ENCODE results near the gene AGPAT4.
"Not testable (repeated sequence)": the region's sequence is repeated elsewhere in the genome, so short reads cannot be mapped to it uniquely, and the experiment has no call there.

The AGPAT4 gene

GRCh38 chr6:161189891-161190290 lies 84.0 kb downstream of the AGPAT4 start:
- H3K4me1 ChIP-seq: no peaks in the 10 kb centered on the region
- no peaks in the 10 kb centered on the region for H3K36me3 ChIP-seq
- no peak overlapping the region for H3K4me3 ChIP-seq
- no peak overlapping the region for H3K27ac ChIP-seq
- no peaks in the 10 kb centered on the region for H3K27me3 ChIP-seq
- TF ChIP-seq, protein P1, sequence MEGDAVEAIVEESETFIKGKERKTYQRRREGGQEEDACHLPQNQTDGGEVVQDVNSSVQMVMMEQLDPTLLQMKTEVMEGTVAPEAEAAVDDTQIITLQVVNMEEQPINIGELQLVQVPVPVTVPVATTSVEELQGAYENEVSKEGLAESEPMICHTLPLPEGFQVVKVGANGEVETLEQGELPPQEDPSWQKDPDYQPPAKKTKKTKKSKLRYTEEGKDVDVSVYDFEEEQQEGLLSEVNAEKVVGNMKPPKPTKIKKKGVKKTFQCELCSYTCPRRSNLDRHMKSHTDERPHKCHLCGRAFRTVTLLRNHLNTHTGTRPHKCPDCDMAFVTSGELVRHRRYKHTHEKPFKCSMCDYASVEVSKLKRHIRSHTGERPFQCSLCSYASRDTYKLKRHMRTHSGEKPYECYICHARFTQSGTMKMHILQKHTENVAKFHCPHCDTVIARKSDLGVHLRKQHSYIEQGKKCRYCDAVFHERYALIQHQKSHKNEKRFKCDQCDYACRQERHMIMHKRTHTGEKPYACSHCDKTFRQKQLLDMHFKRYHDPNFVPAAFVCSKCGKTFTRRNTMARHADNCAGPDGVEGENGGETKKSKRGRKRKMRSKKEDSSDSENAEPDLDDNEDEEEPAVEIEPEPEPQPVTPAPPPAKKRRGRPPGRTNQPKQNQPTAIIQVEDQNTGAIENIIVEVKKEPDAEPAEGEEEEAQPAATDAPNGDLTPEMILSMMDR (IDR thresholded peaks at IDR 0.05): no peak
- DNase-seq: no peak
- H3K9me3 ChIP-seq: peaks cover 0 to 9% (median 5%) of the 10 kb centered on the region in 3 donors
- intact Hi-C loops (cut with DNase I; ENCODE audit: low total_unique reads): no loop called here

DNA sequence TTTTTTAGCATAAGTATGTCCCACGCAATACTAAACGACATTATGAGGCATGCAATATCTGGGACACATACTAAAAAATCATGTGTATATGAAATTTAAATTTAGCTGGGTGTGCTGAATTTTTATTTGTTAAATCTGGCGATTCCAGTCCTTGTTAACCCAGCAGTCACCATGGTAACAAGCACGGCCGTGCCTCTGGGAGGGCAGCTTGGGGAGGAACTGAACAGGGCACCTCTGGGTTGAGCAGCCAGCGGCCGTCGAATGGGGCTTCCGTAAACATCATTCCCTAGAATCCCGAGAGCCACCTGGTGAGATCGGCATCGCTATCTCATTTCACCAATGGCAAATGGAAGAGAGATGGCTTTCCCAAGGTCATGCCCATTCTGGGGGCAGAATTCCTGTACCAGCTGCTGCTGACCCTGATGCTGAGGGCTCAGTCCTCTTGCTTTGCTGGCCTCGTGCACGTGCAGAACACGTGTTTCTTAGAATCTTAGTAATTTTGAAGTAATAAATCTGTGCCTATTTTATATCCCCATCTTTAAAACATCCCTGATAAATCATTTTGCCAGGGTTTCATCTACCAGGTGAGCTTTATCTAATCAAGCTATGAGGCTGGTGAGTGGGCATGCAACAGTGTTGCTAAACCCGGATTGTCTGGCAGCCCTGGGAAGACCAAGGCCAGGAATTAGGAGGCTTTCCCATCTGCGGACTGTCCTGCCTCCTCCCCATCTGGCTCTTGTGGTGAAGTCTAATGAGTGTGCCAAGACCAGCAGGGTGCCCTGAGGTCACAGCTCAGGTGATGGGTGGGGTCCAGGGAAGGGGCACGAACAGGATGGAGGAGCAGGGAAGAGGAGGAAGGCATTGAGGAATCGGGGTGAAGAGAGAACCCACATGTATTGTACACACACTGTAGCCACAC lies 85.1 kb downstream of the AGPAT4 start:
- intact Hi-C loops (cut with DNase I; ENCODE audit: low total_unique reads): no loop called here
- no peak for DNase-seq

GRCh38 chr6:161186173-161186769 lies 87.6 kb downstream of the AGPAT4 start:
- Histone ChIP-seq H3K4me1 (no peaks in the 10 kb centered on the region), H3K27me3 (no peaks in the 10 kb centered on the region), H3K27ac (no peak overlapping the region), H3K36me3 (no peaks in the 10 kb centered on the region), H3K9me3 (no peaks in the 10 kb centered on the region), H3K4me3 (no peak overlapping the region)
- intact Hi-C loops (cut with DNase I; ENCODE audit: low total_unique reads): no loop called here
- DNase-seq: peak; percentile 55 to 70
- TF ChIP-seq, protein P1 (IDR thresholded peaks at IDR 0.05): no peak

More for the DNA sequence above, 85.1 kb downstream of the AGPAT4 start:
- TF ChIP-seq, protein P1 (IDR thresholded peaks at IDR 0.05): no peak
- Histone ChIP-seq H3K9me3 (peaks cover 0 to 9% (median 5%) of the 10 kb centered on the region in 3 donors), H3K4me1 (no peaks in the 10 kb centered on the region), H3K27me3 (no peaks in the 10 kb centered on the region), H3K27ac (no peak overlapping the region), H3K4me3 (no peak overlapping the region), H3K36me3 (no peaks in the 10 kb centered on the region)

- intact Hi-C loops (cut with DNase I; ENCODE audit: low total_unique reads): no loop called here
- Histone ChIP-seq H3K27me3 (no peaks in the 10 kb centered on the region), H3K4me1 (no peaks in the 10 kb centered on the region), H3K27ac (no peak overlapping the region), H3K4me3 (no peak overlapping the region), H3K9me3 (no peaks in the 10 kb centered on the region), H3K36me3 (peaks cover 0 to 15% (median 9%) of the 10 kb centered on the region in 3 donors)
- DNase-seq: no peak
- TF ChIP-seq, protein P1 (IDR thresholded peaks at IDR 0.05): no peak
Observed at GRCh38 chr6:161181121-161181520, 92.7 kb downstream of the AGPAT4 start.

DNA sequence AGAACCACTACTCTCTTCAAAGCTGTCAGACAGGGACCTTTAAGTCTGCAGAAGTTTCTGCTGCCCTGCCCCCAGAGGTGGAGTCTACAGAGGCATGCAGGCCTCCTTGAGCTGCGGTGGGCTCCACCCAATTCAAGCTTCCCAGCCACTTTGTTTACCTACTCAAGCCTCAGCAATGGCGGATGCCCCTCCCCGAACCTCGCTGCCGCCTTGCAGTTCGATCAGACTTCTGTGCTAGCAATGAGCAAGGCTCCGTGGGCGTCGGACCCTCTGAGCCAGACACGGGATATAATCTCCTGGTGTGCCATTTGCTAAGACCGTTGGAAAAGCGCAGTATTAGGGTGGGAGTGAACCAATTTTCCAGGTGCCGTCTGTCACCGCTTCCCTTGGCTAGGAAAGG lies 95.7 kb downstream of the AGPAT4 start:
- H3K4me3 ChIP-seq; DNase-seq; H3K4me1 ChIP-seq; intact Hi-C loops (cut with DNase I; ENCODE audit: low total_unique reads); H3K27me3 ChIP-seq; H3K27ac ChIP-seq; H3K9me3 ChIP-seq: not testable (repeated sequence)
- peaks cover 0 to 15% (median 9%) of the 10 kb centered on the region in 3 donors for H3K36me3 ChIP-seq

DNA sequence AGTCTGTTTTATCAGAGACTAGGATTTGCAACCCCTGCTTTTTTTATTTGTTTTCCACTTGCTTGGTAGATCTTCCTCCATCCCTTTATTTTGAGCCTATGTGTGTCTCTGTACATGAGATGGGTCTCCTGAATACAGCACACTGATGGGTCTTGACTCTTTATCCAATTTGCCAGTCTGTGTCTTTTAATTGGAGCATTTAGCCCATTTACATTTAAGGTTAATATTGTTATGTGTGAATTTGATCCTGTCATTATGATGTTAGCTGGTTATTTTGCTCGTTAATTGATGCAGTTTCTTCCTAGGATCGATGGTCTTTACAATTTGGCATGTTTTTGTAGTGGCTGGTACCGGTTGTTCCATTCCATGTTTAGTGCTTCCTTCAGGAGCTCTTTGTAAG lies 97.4 kb downstream of the AGPAT4 start:
- H3K36me3 ChIP-seq: peaks cover 0 to 15% (median 9%) of the 10 kb centered on the region in 3 donors
- H3K27ac ChIP-seq; H3K27me3 ChIP-seq; DNase-seq; intact Hi-C loops (cut with DNase I; ENCODE audit: low total_unique reads); H3K4me3 ChIP-seq; H3K4me1 ChIP-seq; H3K9me3 ChIP-seq: not testable (repeated sequence)

DNA sequence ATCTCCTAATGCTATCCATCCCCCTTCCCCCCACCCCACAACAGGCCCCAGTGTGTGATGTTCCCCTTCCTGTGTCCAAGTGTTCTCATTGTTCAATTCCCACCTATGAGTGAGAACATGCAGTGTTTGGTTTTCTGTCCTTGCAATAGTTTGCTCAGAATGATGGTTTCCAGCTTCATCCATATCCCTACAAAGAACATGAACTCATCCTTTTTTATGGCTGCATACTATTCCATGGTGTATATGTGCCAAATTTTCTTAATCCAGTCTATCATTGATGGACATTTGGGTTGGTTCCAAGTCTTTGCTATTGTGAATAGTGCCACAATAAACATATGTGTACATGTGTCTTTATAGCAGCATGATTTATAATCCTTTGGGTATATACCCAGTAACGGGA lies 101.1 kb downstream of the AGPAT4 start:
- H3K4me1 ChIP-seq; DNase-seq; H3K27me3 ChIP-seq; intact Hi-C loops (cut with DNase I; ENCODE audit: low total_unique reads); H3K9me3 ChIP-seq; H3K4me3 ChIP-seq; H3K27ac ChIP-seq; H3K36me3 ChIP-seq: not testable (repeated sequence)

Data from tibial artery (tissue), 4 donors.